AG04449 (cell line): ENCODE data around the gene GAST.

ENCODE experiments used
- CTCF ChIA-PET: fragments of 350-600 bp; formaldehyde crosslinking; extraction: SDS; loops from one replicate; lab custom pipeline; 2021; ENCODE audit warnings: antibody characterized with exemption; lab: Yijun Ruan, JAX
- POLR2A ChIA-PET: fragments of 400-600, 350-600 bp; formaldehyde crosslinking; extraction: SDS; loops from one replicate; lab custom pipeline; 2020; ENCODE audit warnings: antibody characterized with exemption, inconsistent platforms; lab: Yijun Ruan, JAX
- DNase-seq: peaks from one replicate; pipeline ENCODE4 v3.0.0-alpha.2; 2010; ENCODE audit warnings: low read depth, low spot score
- H3K4me3 ChIP-seq: 2 replicates; pipeline ENCODE4 v1.5.1; 2011; ENCODE audit warnings: low read depth, mild to moderate bottlenecking, control low read depth, low read length
- TF ChIP-seq, protein P1 (sequence below): IDR thresholded peaks from one replicate; pipeline ENCODE4 v1.5.1; 2011; ENCODE audit warnings: mild to moderate bottlenecking, moderate library complexity, low read length, control low read depth, inconsistent platforms; ENCODE audit not compliant: insufficient read depth; ENCODE audit errors: missing control alignments

The GAST gene

DNA sequence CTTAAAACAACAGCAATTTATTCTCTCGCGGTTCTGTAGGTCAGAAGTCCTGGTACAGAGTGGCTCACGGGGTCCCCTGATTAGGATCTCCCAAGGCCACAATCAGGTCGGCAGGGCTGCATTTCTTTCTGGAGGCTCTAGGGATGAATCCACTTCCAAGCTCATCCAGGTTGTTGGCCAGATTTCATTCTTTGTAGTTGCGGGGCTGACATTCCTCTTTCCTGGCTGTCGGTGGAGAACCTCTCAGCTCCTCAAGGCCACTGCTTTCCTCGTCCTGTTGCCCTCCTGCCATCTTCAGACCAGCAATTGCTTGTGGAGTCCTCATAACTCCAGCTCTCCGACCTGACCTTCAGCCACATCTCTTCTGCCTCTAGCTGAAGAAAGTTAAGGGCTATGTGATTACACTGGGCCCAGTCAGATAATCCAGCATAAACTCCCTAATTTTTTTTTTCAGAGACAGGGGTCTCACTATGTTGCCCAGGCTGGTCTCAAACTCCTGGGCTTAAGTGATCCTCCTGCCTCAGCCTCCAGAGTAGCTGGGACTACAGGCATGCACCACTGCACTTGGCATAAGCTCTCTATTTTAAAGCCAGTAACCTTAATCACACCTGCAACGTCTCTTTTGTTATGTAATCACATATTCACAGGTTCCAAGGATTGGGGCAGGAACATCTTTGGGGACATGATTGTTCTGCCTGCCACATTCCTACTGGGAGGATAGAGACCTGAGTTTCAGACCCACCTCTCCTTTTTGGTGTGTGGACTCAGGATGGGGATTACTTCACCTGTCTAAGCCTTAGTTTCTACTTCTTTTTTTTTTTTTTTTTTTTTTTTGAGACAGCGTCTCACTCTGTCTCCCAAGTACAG is 4.1 kb upstream of the GAST start:
- ChIA-PET POLR2A (interaction anchor here (0.9 to 1.1 kb wide), 3 partner anchors 12 to 20 kb away, joined by 3 to 5 read pairs (median 4); no protein-coding TSS in a partner anchor), CTCF (interaction anchor here (1.3 to 9.0 kb wide), 2 partner anchors 12 to 104 kb away, joined by 4 to 114 read pairs; partner anchors contain the start of gene P3H4)
- TF ChIP-seq, protein P1, sequence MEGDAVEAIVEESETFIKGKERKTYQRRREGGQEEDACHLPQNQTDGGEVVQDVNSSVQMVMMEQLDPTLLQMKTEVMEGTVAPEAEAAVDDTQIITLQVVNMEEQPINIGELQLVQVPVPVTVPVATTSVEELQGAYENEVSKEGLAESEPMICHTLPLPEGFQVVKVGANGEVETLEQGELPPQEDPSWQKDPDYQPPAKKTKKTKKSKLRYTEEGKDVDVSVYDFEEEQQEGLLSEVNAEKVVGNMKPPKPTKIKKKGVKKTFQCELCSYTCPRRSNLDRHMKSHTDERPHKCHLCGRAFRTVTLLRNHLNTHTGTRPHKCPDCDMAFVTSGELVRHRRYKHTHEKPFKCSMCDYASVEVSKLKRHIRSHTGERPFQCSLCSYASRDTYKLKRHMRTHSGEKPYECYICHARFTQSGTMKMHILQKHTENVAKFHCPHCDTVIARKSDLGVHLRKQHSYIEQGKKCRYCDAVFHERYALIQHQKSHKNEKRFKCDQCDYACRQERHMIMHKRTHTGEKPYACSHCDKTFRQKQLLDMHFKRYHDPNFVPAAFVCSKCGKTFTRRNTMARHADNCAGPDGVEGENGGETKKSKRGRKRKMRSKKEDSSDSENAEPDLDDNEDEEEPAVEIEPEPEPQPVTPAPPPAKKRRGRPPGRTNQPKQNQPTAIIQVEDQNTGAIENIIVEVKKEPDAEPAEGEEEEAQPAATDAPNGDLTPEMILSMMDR: no peak
- no peak overlapping the region for H3K4me3 ChIP-seq
- DNase-seq: no peak

- no peak overlapping the region for H3K4me3 ChIP-seq
- ChIA-PET POLR2A (interaction anchor here (0.7 kb wide), 1 partner anchor 75 kb away, joined by 4 read pairs; no protein-coding TSS in a partner anchor), CTCF (interaction anchor here (9.0 kb wide), 1 partner anchor 14 kb away, joined by 114 read pairs; no protein-coding TSS in a partner anchor)
- TF ChIP-seq, protein P1: no peak
- no peak for DNase-seq
These were observed 1.6 kb upstream of the GAST start for GRCh38 chr17:41710472-41711090.

GRCh38 chr17:41717408-41718286 is 5.5 kb downstream of the GAST start:
- TF ChIP-seq, protein P1: no peak
- CTCF ChIA-PET: interaction anchor here (1.3 to 3.5 kb wide), 5 partner anchors 14 to 28 kb away, joined by 3 to 19 read pairs (median 4); no protein-coding TSS in a partner anchor
- no peak overlapping the region for H3K4me3 ChIP-seq
- no peak for DNase-seq
- POLR2A ChIA-PET: no interaction called here

DNA sequence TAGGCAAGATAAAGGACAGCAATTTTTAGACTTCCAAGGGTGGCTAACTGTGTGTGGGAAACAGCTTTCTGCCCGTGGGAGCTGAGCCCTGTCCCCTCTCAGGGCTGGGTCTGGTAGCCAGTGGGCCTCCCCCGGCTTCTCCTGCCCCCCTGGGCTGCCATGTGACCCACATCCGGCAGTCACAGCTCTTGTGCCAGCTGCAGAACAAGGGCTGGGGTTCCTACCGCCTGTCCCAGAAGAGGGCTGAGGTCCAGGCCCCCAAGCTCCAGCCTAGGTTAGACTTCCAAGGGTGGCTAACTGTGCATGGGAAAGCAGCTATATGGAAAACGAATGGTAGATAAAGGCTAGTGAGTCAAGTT is 6.1 kb downstream of the GAST start:
- ChIA-PET CTCF (interaction anchor here (1.3 to 3.5 kb wide), 6 partner anchors 13 to 84 kb away, joined by 3 to 19 read pairs (median 4); no protein-coding TSS in a partner anchor), POLR2A (no interaction called here)
- H3K4me3 ChIP-seq: no peak overlapping the region
- TF ChIP-seq, protein P1: no peak
- DNase-seq: no peak

DNA sequence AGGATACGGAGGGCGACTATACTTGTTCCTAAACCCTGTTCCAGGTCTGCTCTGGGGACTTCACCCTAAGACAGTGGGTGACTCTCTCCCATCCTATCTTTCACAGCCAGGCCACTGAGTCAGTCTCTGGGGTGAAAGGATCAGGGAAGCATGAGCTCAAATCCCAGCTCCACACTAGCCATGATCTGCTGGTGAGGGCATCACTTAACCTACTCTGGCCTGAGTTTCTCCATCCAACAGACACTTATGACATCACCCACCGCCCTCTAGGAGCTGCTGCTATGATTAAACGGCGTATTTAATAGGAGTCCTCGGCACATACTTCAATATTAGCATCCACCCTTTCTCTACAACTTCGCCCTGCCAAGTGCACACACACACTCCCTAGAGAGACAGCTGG is 10.1 kb downstream of the GAST start:
- CTCF ChIA-PET: interaction anchor here (0.9 to 1.9 kb wide), 5 partner anchors 11 to 80 kb away, joined by 3 to 6 read pairs (median 5); no protein-coding TSS in a partner anchor
- POLR2A ChIA-PET: no interaction called here
- no peak for DNase-seq
- TF ChIP-seq, protein P1: no peak
- no peak overlapping the region for H3K4me3 ChIP-seq
